GM21390 (cell line): Measurements from ENCODE around the gene SEC22A.
"Not testable (repeated sequence)": the region's sequence is repeated elsewhere in the genome, so short reads cannot be mapped to it uniquely, and the experiment has no call there.

Experiments used
- ATAC-seq: cut with Tn5 transposase; IDR thresholded peaks from one replicate; pipeline ENCODE4 v1.9.1; 2021; ENCODE audit not compliant: unreplicated experiment

The SEC22A gene

GRCh38 chr3:123169930-123170329, 31.8 kb upstream of the SEC22A start:
- no peak for ATAC-seq

DNA sequence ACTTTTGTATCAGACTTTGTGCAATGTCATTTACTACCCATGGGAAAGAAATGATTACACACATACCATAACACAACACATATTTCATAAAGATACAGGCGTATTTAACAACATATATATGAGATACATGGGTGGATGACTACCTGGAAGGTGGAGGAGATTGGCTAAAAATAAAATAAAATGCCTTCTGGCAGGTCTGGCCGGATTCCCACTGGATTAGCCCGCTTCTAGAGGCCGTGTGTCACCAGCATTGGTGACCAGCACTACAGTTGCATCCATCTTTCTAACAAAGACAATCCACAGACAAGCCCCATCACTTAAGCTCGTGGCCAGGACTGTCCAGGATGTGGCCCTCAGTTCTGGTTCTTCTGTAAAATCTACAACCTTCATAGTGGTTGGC, 21.0 kb upstream of the SEC22A start:
- ATAC-seq = no peak

DNA sequence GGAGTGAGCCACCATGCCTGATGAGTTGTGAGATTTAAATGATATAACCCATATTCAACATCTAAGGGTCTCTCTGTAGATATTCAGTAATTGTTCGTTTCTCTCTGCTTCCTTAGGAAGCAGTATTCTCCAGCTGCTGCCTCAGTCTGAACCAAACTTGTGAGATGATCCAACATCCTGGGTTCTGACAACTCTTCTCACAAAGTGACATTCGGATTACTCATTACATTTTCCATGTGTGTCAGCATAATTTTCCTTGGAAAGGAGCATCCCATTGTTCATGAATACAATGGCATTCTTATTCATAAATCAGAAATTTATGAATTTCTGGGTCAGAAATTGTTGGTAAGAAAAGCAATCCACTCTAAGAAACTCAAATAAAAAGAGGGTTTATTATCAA, 15.0 kb upstream of the SEC22A start:
- ATAC-seq = no peak

GRCh38 chr3:123188058-123188457, 13.7 kb upstream of the SEC22A start:
- ATAC-seq = no peak

- no peak for ATAC-seq
These were observed 8.2 kb upstream of the SEC22A start for GRCh38 chr3:123193448-123194101.

- no peak for ATAC-seq
These were observed 7.2 kb upstream of the SEC22A start for GRCh38 chr3:123194552-123194951.

DNA sequence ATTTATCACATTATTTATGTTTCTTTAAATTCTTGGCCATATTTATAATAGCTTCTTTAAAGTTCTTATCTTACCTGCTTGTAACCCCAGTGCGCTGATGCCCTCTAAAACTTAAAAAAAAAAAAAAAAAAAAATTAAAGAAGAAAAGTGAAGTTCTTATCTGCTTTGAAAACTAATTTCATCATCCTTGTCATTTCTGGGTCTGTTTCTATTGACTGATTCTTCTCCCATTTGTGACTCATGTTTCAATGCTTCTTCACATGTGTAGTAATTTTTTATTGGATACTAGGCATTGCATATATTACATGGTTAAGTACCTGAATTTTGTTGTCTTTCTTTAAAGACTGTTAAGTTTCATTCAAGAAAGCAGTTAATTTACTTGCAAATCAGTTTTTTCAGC, 3.4 kb upstream of the SEC22A start:
- ATAC-seq = no peak

DNA sequence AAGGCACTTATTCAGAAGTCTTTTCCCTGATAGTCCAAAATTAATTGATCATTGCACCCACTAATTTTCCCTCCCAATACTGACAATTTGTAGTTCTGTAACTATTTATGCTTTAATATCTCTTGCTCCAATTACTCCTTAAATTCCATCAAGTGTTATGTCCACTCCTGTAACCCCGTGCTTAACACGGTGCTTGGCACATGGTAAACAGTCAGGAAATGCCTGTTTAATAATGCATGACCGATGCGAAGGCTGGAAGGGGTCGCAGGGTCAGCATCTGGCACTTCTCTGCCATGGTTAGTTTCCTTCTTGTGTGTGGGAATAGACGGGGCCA, 553 bp upstream of the SEC22A start:
- no peak for ATAC-seq

- no peak for ATAC-seq
These were observed 708 bp downstream of the SEC22A start for GRCh38 chr3:123202451-123202850.

DNA sequence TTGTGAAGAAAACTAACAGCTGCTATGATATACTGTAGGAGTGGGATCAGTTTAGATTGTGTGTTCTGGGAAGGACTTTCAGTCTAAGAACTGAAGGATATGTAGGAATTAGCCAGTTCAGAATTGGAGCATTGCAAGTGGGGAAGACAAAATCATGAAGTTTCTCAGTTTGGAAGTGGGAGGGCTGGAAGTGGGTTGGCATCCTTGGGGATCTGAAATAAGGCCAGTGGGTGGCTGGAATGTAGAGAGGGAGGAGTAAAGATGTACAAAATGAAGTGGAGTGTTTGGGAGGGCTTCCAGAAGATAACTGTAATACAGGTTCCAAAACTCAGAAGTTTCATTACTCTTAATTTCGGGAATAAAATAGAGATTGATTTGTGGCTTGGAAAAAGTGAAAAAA, 17.2 kb downstream of the SEC22A start:
- ATAC-seq = no peak

DNA sequence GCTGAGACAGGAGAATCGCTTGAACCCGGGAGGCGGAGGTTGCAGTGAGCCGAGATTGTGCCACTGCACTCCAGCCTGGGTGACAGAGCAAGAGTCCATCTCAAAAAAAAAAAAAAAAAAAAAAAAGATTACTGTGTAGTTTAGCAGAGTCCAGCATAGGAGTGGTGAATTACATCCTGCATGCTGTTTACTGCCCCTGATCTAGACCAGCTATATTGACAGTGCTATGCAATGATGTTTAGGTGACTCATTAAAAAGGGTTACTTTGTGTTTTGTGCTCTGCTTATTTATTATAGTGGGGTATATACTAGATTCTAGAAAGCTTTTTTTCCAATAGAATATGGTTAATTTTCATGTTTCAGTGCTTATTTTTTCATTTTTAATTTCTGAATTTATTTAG, 19.6 kb downstream of the SEC22A start:
- not testable (repeated sequence) for ATAC-seq

GRCh38 chr3:123225016-123225415, 23.3 kb downstream of the SEC22A start:
- no peak for ATAC-seq

DNA sequence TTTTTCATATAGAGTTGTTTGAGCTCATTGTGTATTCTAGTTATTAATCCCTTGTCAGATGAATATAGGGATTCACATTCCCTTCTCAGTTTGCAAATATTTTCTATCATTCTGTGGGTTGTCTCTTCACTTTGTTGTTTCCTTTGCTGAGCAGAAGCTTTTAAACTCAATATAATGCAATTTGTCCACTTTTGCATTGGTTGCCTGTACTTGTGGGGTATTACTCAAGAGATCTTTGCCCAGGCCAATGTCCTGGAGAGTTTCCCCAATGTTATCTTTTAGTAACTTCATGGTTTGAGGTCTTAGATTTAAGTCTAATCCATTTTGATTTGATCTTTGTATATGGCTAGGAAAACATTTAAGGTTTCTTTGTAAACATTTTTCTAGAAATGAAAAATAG, 24.8 kb downstream of the SEC22A start:
- ATAC-seq = no peak

DNA sequence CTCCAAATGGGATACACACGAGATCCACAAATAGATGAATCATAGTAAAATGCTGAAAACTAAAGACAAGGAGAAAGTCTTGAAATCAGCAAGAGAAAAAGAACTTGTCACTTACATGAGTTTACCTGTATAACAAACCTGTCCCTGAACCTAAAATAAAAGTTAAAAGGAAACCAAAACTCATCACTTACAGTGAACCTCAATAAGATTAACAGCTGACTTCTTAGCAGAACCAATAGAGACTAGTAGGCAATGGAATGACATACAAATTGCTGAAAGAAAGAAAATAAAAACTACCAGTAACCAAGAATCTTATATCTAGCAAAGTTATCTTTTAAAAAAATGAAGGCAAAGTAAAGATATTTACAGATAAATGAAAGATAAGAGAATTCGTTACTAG, 27.4 kb downstream of the SEC22A start:
- ATAC-seq = no peak

DNA sequence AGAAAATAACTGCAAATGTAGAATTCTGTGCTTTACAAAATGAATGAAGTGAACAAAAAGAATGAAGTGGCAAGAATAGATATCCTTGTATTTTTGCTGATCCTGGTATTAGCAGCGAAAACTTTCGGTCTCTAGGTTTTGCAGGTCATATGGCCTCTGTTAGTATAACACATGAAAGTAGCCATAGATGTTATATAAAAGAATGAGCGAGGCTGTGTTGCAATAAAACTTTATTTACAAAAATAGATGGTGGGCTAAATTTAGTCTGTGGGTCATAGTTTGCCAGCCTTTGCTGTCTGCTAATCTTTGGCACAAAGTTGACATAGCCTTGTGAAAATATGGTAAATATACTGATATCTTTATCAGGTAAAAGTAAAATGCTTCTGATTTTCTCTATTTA, 35.2 kb downstream of the SEC22A start:
- ATAC-seq = no peak

- not testable (repeated sequence) for ATAC-seq
These were observed 37.4 kb downstream of the SEC22A start for GRCh38 chr3:123239186-123239585.

GRCh38 chr3:123239756-123240155, 38.0 kb downstream of the SEC22A start:
- ATAC-seq = no peak

DNA sequence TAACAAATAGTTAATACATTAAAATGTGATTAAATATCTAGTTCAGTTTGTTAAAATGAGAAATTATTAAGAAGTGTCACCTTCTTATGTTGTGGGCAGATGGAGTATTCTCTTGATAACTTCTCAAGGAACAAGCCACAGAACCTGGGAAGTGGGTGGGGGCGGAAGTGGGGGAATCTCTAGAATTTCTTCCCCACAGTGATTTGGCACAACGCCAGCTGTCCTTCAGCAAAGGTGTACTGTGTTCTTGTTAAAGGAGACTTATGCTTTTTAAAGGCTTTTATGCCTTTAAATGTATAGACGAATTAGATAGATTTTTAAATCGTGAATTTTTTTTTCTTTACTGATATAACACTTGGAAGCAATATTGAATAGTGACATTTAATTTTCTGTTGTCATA, 42.4 kb downstream of the SEC22A start:
- no peak for ATAC-seq

- no peak for ATAC-seq
These were observed 45.1 kb downstream of the SEC22A start for GRCh38 chr3:123246866-123247265.

DNA sequence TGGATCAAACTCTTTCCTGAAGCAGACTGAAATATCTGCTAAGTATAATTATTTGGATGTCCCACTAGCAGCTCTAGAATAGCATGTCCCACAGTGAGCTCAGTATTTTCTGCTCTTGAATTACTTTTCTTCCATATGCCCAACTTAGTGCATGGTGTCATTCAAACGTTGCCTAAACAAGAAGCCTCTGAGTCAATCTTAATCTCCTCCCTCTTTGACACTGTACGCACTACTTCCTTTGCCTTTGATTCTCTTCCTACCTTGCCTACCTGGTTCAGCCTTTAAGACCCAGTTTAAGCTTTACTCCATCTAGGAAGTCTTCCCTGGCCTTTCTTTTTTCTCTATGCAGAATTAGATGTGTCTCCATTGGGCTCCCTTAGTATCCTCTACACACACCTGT, 54.5 kb downstream of the SEC22A start:
- ATAC-seq = no peak

- ATAC-seq = no peak
These were observed 56.6 kb downstream of the SEC22A start for GRCh38 chr3:123258359-123258758.

GRCh38 chr3:123258811-123259420, 57.2 kb downstream of the SEC22A start:
- ATAC-seq = no peak

DNA sequence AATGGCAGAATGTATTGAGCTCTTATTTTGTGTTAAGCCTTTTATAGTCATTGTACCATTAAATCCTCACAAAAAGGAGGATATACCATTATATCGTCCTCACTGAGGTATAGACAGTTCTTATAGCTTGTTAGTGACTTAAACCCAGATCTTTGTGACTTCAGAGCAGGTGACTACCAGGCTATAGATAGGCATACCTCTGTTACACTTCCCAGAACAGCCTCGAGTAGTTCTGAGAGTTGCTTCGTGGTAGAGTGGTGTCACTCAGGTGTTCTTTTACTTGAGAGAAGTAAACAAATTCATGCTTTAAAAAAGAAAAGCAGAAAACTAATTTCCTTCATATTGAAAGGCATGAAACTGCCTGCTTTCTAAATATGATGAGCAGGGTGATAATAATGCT, 59.9 kb downstream of the SEC22A start:
- no peak for ATAC-seq
